ENCODE data around the gene GAS5. TPM values are rescaled to one million over a fixed set of nuclear protein-coding genes. Genes with fewer than 3 reads are reported as not detected.

The GAS5 gene
- total RNA-seq, 1 experiment from 2014 or later: 503 TPM

DNA sequence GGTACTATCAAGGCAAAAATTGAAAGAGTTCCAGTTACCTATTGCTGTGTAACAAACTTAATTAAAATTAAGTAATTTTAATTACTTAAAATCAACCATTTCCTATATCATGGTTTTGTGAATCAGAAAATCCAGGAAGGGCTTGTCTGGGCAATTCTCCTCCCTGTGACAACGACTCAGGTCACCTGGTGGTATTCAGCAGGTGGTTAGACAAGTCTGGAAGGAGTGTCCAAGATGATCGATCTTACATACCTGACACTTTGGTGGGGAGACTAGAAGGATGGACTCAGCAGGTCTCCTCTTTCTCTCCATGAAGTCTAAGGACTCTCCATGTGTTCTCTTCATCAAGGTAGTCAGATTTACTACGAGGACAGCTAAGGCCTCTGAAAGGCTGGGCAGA, 26.4 kb upstream of the GAS5 start:
- no peak for DNase-seq (ENCODE audit: low spot score)

DNA sequence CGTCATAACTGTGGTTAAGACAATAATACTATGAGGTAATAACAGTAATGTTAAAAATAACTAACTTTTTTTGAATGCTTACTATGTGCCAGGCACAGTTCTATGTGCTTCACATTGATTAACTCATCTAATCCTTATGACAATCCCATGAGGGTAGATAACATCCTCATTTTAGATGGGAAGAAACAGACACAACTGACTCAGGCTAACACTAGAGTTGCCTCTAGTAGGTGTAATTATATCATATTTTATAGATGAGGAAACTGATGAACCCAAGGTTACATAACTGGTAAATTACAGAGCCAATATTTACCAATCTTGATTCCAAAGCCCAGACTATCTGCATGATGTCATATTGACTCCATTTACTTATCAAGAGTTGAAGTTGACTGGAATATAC, 25.8 kb upstream of the GAS5 start:
- TF ChIP-seq, protein P1, sequence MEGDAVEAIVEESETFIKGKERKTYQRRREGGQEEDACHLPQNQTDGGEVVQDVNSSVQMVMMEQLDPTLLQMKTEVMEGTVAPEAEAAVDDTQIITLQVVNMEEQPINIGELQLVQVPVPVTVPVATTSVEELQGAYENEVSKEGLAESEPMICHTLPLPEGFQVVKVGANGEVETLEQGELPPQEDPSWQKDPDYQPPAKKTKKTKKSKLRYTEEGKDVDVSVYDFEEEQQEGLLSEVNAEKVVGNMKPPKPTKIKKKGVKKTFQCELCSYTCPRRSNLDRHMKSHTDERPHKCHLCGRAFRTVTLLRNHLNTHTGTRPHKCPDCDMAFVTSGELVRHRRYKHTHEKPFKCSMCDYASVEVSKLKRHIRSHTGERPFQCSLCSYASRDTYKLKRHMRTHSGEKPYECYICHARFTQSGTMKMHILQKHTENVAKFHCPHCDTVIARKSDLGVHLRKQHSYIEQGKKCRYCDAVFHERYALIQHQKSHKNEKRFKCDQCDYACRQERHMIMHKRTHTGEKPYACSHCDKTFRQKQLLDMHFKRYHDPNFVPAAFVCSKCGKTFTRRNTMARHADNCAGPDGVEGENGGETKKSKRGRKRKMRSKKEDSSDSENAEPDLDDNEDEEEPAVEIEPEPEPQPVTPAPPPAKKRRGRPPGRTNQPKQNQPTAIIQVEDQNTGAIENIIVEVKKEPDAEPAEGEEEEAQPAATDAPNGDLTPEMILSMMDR (conservative IDR thresholded peaks at IDR 0.05; ENCODE audit: low read depth, low read length): no peak
- TF ChIP-seq EZH2 (IDR thresholded peaks at IDR 0.05; ENCODE audit: borderline replicate concordance, low read depth, low read length, poor library complexity, severe bottlenecking): no peak
- no peaks in the 10 kb centered on the region for H3K9me3 ChIP-seq (ENCODE audit: low read depth, low read length, poor library complexity, severe bottlenecking)
- BruUV-seq (replicated peaks): no TSS peak
- intact Hi-C loops (cut with micrococcal nuclease; ENCODE audit: unreplicated experiment): no loop called here
- ChIA-PET CTCF (no interaction called here), POLR2A (ENCODE audit: low non-redundant PET) (no interaction called here)
- H3K27ac ChIP-seq (ENCODE audit: low read depth, low read length, poor library complexity, severe bottlenecking): no peak overlapping the region
- H3K36me3 ChIP-seq (ENCODE audit: insufficient read depth, low read length, poor library complexity, severe bottlenecking): no peaks in the 10 kb centered on the region
- no peak for DNase-seq (ENCODE audit: low spot score)
- no peak overlapping the region for H3K4me3 ChIP-seq (ENCODE audit: low read depth, low read length, poor library complexity, severe bottlenecking)
- no peaks in the 10 kb centered on the region for H3K27me3 ChIP-seq (replicated peaks; ENCODE audit: insufficient read depth, low read depth, low read length, poor library complexity)
- H3K4me1 ChIP-seq (ENCODE audit: insufficient read depth, low read length, poor library complexity, severe bottlenecking): no peaks in the 10 kb centered on the region

More for the DNA sequence above, 26.4 kb upstream of the GAS5 start:
- no TSS peak for BruUV-seq (replicated peaks)
- CTCF ChIA-PET: no interaction called here
- POLR2A ChIA-PET (ENCODE audit: low non-redundant PET): no interaction called here
- TF ChIP-seq EZH2 (IDR thresholded peaks at IDR 0.05; ENCODE audit: borderline replicate concordance, low read depth, low read length, poor library complexity, severe bottlenecking): no peak
- TF ChIP-seq, protein P1 (conservative IDR thresholded peaks at IDR 0.05; ENCODE audit: low read depth, low read length): no peak
- H3K27ac ChIP-seq (ENCODE audit: low read depth, low read length, poor library complexity, severe bottlenecking): no peak overlapping the region
- H3K36me3 ChIP-seq (ENCODE audit: insufficient read depth, low read length, poor library complexity, severe bottlenecking): no peaks in the 10 kb centered on the region
- no peaks in the 10 kb centered on the region for H3K9me3 ChIP-seq (ENCODE audit: low read depth, low read length, poor library complexity, severe bottlenecking)
- H3K4me3 ChIP-seq (ENCODE audit: low read depth, low read length, poor library complexity, severe bottlenecking): no peak overlapping the region
- H3K4me1 ChIP-seq (ENCODE audit: insufficient read depth, low read length, poor library complexity, severe bottlenecking): no peaks in the 10 kb centered on the region
- intact Hi-C loops (cut with micrococcal nuclease; ENCODE audit: unreplicated experiment): no loop called here
- no peaks in the 10 kb centered on the region for H3K27me3 ChIP-seq (replicated peaks; ENCODE audit: insufficient read depth, low read depth, low read length, poor library complexity)

DNA sequence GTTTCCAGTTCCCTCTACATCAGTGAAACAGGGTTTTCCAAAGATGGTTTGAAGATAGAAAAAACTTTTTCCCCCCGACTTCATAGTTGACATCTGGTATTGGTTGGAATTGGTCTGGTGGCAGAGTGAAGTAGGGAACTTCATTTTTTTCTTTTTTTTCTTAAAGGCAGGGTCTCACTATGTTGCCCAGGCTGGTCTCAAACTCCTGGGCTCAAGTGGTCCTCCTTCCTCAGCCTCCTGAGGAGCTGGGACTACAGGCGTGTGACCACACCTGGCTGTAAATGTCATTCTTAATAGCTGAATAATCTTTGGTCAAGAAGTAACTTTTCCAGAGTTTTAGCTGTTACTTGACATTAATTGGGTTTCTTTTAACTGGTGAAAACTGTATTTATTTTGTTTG, 22.1 kb upstream of the GAS5 start:
- no peak overlapping the region for H3K4me3 ChIP-seq (ENCODE audit: low read depth, low read length, poor library complexity, severe bottlenecking)
- H3K27ac ChIP-seq (ENCODE audit: low read depth, low read length, poor library complexity, severe bottlenecking): no peak overlapping the region
- CTCF ChIA-PET: no interaction called here
- no peak for DNase-seq (ENCODE audit: low spot score)
- no TSS peak for BruUV-seq (replicated peaks)
- H3K27me3 ChIP-seq (replicated peaks; ENCODE audit: insufficient read depth, low read depth, low read length, poor library complexity): no peaks in the 10 kb centered on the region
- POLR2A ChIA-PET (ENCODE audit: low non-redundant PET): no interaction called here
- intact Hi-C loops (cut with micrococcal nuclease; ENCODE audit: unreplicated experiment): no loop called here
- no peaks in the 10 kb centered on the region for H3K9me3 ChIP-seq (ENCODE audit: low read depth, low read length, poor library complexity, severe bottlenecking)
- no peaks in the 10 kb centered on the region for H3K4me1 ChIP-seq (ENCODE audit: insufficient read depth, low read length, poor library complexity, severe bottlenecking)
- TF ChIP-seq, protein P1 (conservative IDR thresholded peaks at IDR 0.05; ENCODE audit: low read depth, low read length): no peak
- TF ChIP-seq EZH2 (IDR thresholded peaks at IDR 0.05; ENCODE audit: borderline replicate concordance, low read depth, low read length, poor library complexity, severe bottlenecking): no peak
- peaks cover 16% of the 10 kb centered on the region for H3K36me3 ChIP-seq (ENCODE audit: insufficient read depth, low read length, poor library complexity, severe bottlenecking)
